HG03460 (cell line): ENCODE results near the gene PRPF40B.
A peak's percentile ranks its signal among the peaks of the same experiment; 100 is the strongest.
"Not testable (repeated sequence)": the region's sequence is repeated elsewhere in the genome, so short reads cannot be mapped to it uniquely, and the experiment has no call there.

Source experiments
- ATAC-seq: cut with Tn5 transposase; IDR thresholded peaks from one replicate; pipeline ENCODE4 v1.9.1; 2021; ENCODE audit not compliant: unreplicated experiment

The PRPF40B gene

DNA sequence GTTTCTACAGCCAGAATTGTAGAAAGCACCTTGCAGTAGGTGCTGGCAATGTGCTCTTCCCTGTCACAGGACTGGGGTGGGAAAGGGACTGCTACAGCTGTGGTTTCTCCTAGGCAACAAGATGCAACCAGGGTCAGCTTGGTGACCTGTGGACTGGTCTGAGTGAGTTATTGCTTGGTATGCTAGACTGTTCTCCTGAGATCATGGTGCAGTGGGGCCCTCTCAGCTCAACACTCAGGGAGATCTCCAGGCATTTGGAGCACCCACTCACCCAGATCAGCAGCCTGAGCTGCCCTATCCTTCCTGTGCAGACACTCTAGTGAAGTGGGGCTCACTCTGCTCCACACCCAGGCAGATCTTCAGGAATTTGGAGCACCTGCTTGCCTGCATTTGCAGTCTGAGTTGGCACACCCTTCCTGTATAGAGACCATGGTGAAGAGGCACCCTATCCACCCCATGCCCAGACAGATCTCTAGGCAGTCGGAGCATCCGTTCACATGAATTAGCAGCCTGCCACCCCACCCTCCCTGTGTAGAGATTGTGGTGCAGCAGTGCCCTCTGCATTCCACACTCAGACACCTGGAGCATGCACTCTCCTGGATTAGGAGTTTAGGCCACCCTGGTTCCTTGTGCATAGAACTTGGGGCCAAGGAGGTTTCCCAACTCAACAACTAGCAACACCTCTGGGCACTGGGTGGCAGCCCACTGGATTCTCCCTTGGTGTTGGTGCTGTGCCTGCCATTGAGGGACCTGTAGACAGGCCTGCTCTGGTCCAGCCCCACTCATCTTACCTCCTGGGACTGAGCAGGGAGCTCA, 14.1 kb upstream of the PRPF40B start:
- no peak for ATAC-seq

DNA sequence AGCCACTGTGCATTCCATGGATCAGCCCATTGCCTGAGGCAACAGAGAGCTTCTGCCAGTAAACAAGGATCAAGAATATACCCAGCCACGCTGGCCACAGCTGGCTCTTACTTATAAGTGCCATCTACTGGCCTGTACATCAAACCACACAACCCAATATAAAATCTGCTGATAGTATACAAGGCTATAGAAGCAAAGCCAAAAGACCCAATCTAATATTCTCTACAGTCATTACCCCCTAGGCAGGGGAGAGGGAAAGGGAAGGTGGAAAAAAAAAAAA, 13.5 kb upstream of the PRPF40B start:
- no peak for ATAC-seq

DNA sequence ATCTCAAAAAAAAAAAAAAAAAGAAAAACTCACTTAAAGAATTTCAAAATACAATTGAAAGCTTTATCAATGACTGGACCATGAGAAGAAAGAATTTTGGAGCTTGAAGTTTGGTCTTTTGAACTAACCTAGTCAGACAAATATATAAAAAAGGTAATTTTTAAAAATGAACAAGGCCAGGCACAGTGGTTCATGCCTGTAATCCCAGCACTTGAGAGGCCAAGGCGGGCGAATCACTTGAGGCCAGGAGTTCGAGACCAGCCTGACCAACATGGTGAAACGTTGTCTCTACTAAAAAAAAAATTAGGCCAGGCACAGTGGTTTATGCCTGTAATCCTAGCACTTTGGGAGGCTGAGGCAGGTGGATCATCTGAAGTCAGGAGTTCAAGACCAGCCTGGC, 12.6 kb upstream of the PRPF40B start:
- not testable (repeated sequence) for ATAC-seq

DNA sequence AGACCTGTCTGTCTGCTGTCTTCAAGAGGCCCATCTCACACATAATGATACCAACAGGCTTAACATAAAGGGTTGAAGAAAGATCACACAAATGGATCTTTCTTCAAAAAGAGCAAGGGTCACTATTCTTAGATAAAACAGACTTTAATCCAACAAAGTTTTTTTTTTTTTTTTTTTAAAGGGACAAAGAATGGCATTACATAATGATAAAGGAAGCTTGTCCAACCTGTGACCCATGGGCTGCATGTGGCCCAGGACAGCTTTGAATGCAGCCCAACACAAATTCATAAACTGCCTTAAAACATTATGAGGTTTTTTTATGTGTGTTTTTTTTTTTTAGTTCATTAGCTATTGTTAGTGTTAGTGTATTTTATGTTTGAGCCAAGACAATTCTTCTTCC, 11.2 kb upstream of the PRPF40B start:
- ATAC-seq, result no peak

DNA sequence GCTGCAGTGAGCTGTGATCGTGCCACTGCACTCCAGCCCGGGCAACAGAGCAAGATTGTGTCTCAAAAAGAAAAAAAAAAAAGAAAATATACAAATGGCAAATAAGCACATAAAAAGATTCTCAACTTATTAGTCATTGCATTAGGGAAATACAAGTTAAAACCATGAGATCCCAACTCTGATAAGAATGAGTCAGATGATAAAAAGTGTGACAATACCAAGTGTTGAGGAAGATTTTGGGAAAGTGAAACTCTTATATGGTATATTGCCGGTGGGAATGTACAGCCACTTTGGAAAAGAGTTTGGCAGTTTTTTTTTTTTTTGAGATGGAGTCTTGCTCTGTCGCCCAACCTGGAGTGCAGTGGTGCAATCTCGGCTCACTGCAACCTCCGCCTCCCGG, 7.6 kb upstream of the PRPF40B start:
- ATAC-seq, result no peak

DNA sequence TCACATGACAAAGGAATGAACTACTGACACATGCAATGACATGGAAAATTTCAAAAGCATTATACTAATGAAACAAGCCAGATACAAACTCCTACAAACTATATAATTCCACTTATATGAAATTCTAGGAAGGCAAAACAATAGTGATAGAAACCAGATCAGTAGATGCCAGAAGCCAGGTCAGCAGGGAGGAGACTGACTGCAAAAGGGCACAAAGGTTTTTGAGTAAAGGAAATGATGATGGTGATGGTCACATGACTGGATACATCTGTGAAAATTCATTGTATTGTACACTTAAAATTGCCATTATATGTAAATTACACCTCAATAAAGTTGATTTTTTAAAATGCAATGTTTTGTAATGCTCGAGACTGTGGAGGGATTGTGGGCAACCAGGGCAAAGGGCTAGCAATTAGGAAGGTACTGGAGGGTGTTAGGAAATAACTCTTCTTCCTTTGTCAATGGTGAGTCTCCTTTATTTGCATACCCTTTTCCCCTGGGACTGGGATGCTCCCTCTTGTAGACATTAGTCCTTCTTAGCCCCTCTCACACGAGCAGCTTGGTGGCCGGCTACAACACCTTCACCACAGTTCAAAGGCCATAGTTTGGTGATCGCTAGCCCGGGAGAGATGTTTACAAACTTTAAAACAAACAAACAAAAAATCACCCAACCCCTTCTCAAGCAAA, 6.7 kb upstream of the PRPF40B start:
- no peak for ATAC-seq

DNA sequence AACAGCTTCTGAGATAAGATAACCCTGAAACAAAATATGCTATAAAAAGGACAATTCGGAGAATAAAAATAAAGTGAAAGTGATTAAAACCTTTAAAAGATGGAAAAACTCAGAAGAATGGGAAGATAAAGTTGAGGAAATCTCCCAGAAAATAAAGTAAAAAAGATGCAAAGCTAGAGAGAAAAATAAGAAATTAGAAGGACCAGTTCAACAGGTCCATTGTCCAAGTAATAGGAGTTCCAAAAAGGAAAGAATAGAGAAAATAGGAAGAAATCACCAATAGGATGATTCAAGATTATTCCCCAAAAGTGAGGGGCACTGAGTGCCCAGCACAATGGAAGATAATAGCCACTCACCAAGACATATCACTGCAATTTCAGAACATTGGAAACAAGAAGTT, 4.8 kb upstream of the PRPF40B start:
- no peak for ATAC-seq

DNA sequence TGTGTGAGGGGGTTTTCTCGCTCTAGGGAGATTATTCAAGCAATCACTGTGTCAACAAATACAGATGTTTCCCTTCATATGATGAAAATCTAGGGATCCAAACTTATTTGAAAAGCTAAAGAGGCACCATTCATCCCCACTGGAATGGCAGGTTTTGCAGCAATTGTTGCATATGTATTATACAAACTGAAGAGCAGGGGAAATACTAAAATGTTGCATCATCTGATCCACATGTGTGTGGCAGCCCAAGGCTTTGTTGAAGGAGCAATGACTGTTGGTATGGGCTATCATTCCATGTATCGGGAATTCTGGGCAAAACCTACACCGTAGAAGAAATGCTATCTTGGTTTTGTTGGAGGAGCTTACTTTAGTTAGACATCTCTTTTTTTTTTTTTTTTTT, 4.1 kb upstream of the PRPF40B start:
- no peak for ATAC-seq

DNA sequence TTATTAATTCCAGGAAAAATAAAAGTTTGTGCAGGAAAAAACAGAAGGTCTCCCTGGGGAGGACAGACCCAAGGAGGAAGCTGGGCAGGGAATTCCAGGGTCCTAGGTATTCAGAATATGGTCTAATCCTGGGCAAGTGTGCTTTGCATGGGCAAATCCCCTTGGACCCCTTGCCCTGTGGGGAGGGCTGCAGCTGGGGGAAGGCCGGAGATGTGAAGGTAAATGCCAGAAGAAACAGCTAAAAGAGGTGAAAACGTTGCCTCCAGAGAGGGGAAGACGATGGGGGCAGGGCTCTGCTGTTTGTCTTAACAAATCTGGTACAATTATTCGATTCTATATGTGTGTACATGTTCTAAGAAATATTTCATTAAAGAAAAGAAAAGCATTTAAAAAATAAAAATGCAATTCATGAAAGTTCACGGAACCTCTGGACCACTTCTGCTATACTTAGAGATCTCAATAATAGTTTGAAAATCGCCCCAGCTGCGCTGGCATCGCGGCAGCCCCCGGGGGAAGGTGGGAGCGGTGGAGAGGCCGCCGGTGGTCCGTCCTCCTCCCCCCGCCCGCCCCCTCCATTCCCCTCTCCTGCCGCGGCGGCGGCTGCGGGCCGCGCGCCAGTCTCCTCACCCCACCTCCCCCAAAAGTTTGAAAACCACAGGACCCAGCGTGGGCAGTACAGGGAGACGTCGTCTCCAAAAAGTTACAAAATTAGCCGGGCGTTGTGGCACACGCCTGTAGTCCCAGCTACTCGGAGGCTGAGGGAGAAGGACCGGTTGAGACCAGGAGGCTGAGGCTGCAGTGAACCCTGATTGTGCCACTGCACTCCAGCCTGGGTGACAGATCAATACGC, 1.5 kb upstream of the PRPF40B start:
- no peak for ATAC-seq

DNA sequence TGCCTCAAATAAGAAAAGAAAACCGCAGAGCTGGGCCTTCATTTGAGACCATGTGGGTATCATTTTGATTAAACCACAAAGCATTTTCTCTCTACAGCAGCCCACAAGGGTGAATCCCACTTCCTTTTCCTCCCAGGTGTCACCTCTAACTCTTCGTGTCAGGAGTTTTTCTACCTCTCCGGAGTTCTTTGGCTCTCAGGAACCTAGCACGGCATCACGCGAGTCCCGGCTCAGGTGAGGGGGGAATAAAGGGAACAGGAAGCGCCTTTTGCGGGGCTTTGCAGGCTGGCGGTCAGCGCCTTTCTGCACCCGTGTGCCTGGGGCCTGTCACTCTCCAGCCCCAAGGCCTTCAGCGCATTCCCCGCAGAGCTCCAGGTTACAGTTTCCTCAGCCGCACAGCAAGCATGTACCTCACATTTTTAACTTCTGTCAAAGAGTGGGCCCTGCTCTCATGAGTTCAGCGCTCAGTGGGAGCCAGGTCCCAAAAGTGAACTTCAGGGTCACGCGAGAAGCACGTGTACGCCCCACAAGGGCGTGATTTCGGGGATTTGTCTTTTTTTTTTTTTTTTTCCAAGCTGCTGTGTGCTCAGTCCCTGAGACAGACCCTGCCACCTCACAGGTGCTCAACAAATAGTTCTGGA, 740 bp upstream of the PRPF40B start:
- ATAC-seq, result peak; percentile 29

DNA sequence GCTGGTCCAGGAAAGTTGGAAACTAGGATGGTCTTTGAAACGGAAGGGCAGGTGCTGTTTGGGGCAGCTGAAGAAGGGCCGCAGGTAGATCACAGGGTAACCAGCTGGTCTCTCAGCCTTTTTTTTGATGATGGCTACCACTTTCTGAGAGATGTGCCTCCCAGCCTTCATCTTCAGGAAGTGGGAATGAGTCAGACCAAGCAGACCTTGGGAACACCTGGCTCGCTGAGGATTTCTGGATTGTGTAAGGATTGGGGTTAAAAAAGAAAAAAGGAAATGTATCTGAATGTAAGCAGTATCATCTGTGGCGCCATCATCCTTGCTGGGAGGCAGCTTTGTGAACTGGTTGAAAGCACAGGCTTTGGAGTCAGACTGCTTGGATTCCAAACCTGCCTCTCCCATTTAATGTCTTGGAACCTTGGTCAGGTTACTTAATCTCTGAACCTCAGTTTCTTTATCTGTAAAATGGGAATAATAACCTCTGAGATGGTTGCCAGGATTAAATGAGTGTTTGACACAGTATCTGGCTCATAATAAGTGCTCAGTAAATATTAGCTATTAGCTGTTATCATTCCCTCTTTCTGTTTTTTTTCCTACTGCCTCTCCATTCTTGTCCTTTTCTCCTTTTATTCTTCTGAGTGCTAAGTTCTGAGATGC, 1.7 kb downstream of the PRPF40B start:
- no peak for ATAC-seq

DNA sequence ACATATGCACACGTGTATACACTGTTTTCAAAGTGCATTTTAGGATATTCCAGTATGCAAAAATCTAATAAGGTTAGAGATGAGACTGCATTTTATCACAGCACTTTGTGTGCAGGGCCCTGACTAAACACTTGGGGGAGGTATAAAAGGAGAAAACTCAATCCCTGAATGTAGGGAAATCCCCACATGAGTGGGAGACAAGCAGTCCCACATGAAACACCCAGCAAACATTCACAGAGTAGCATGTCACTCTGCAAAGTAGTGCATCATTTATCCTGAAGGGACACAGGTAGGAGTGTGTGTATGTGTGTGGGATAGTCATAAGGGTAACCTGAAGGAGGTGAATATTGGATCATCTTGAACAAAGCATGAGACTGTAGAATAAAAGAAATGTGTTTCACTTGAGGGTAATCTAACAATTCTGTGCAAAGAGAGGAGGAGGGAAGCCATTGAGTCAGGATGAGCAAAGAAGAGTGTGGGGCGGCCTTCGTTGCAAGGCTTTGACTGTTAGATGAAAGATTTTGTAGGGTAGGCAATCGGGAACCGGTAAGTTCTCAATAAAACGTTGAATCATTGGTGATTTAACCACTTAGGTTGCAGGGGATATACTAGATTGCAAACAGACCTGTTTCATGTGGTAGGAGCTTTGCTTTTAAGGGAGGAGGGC, 2.9 kb downstream of the PRPF40B start:
- no peak for ATAC-seq

DNA sequence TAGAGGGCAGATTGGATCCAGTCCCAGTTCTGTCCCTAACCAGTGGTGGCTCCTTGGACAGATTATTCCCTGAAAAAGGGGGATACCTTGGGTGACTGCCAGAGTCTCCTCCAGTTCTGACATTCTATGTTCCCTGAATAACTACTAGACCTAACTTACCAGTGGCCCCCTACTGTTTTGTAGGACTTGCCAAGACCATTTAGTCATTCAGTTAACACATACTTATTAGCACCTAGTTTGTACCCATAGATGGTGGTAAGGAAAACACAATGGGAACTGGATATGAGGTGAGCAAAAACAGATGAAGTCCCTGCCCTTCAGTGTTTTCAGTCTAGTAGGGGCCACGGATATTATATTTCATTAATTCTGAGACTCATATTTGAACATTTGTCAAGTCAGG, 3.5 kb downstream of the PRPF40B start:
- ATAC-seq, result no peak

DNA sequence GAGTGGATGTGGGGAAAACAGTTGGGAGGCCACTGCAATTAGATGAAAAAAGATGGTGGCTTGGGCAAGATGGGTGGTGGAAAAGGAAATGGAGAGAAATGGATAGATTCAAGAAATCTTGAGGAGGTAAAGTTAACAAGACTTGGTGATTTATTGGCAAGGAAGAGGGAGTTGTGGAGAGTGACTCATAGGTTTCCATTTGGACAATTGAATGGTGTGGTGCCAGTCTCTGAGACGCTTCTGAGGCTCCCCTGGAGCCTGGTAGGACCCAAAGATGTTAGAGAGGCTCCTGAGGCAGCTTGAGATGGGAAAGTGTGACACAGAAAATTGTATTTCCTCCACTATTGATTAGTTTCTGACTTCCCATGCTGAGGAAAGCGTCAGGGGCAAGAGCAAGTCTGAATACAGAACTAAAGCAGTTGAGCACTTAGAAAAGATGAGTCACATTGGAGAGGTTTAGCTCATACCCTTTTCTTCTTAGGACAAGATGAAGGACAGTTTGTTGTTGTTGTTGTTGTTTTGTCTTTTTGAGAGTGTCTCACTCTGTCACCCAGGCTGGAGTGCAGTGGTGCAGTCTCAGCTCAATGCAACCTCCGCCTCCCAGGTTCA, 4.5 kb downstream of the PRPF40B start:
- ATAC-seq, result no peak

DNA sequence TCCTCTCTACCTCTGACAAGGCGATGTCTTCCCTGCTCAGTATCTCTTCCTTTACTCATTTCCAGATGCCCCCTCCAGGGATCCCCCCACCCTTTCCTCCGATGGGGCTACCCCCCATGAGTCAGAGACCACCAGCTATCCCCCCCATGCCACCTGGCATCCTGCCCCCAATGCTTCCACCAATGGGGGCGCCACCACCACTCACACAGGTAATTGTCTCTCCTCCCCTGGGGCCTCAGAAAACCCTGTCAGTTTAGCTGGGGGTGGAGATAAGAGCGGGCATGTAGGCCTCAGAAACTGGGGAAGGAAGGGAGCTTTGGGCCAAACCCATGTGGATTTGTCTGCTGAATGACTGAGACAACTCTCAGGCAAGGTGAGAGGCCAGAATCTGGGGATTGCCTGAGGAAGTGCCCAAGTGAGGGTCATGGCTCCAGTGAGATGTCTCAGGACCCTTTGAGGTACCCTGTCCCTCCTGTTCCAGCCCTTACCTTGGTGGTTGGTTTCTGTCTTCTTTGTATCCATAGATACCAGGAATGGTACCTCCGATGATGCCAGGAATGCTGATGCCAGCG, 8.1 kb downstream of the PRPF40B start:
- no peak for ATAC-seq

DNA sequence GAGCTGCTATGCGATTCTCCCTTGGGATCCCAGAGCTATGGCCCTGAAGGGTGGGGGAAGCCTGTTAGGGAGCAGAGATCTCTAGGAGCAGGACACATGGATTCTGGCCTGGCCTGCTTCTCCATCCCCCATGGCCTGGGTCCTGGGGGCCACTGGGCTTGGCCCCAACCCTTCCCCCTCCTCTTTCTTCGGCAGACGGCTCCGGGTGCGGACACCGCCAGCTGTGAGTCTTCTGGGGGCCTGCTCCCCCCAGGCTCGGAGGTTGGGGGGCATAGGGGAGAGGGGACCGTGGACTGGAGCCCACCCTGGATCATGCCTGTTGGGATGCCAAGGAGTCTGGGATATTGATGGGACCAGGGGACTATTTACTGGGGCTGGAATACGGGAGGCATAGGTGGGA, 9.0 kb downstream of the PRPF40B start:
- ATAC-seq, result no peak

DNA sequence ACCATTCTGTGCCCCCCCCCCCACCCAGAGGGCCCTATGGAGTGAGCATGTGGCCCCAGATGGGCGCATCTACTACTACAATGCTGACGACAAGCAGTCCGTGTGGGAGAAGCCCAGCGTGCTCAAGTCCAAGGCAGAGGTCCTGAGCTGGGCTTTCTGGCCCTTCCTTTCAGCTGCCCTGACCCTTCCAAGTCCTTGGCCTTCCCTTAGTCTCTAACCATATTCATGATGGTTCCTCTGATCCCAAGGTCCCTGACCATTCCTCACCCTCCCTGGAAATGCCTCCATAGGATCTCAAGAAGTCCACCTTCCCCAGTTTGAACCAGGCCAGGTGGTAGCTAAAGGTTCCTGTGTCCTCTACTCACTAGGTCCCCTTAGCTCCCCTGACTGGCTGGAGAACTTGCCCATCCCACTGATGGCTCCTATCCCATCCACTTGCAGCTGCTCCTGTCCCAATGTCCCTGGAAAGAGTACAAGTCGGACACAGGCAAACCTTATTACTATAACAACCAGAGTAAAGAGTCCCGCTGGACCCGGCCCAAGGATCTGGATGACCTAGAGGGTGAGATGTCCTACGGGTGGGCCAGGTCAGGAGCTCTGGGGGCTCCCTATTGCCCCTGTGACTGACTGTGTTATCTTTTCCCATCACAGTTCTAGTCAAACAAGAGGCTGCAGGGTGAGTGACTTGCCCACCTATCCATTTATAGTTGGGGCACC, 9.8 kb downstream of the PRPF40B start:
- no peak for ATAC-seq

DNA sequence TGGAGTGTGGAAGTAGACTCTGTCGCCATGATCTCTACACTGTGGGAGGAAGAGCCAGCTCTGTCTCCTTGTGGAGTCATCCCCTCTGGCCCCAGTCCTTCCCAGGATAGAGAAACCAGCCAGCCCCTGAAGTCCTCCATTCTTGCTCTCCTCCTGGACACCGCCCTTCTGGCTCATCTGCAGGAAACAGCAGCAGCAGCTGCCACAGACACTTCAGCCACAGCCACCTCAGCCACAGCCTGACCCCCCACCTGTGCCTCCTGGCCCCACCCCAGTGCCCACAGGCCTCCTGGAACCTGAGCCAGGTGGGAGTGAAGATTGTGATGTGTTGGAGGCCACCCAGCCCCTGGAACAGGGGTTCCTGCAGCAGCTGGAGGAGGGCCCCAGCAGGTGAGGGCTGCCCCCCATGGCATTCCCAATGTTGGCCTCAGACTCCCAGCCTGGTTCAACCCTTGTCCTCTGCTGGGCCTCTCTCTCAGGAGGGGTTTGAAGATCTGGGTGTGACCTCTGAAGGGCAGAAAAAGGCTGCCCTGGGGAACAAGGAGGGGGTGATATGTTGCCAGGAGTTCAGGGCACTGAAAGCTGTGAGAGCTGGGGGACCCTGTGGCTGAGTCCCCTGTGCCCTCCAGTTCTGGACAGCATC, 10.5 kb downstream of the PRPF40B start:
- ATAC-seq, result no peak

DNA sequence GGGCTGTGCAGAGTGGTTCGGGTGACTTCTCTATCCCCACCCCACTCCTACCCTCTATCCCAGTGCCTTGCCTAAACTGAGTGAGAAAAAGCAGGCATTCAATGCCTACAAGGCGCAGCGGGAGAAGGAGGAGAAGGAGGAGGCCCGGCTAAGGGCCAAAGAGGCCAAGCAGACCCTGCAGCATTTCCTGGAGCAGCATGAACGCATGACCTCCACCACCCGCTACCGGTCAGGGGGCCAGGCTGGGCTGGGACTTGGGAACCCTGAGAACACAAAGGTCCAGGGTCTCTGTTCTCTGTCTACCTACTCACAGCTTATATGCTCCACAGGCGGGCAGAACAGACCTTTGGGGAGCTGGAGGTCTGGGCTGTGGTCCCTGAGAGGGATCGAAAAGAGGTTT, 11.7 kb downstream of the PRPF40B start:
- no peak for ATAC-seq
